GM19328 (cell line): ENCODE measurements around the gene ELP4.

ENCODE experiments used
- ATAC-seq: cut with Tn5 transposase; IDR thresholded peaks from one replicate; pipeline ENCODE4 v1.9.1; 2021; ENCODE audit warnings: mild to moderate bottlenecking, moderate library complexity; ENCODE audit not compliant: unreplicated experiment

ELP4 gene

GRCh38 chr11:31798057-31798553 is 288.5 kb downstream of the ELP4 start:
- no peak for ATAC-seq

GRCh38 chr11:31798554-31799434 is 289.2 kb downstream of the ELP4 start:
- no peak for ATAC-seq

- no peak for ATAC-seq
These were observed 290.1 kb downstream of the ELP4 start for GRCh38 chr11:31799435-31800397.

- no peak for ATAC-seq
These were observed 291.1 kb downstream of the ELP4 start for GRCh38 chr11:31800398-31801265.

- no peak for ATAC-seq
These were observed 291.7 kb downstream of the ELP4 start for GRCh38 chr11:31801298-31801702.

GRCh38 chr11:31802000-31802551 is 292.5 kb downstream of the ELP4 start:
- ATAC-seq = no peak

- no peak for ATAC-seq
These were observed 293.0 kb downstream of the ELP4 start for GRCh38 chr11:31802609-31802989.

DNA sequence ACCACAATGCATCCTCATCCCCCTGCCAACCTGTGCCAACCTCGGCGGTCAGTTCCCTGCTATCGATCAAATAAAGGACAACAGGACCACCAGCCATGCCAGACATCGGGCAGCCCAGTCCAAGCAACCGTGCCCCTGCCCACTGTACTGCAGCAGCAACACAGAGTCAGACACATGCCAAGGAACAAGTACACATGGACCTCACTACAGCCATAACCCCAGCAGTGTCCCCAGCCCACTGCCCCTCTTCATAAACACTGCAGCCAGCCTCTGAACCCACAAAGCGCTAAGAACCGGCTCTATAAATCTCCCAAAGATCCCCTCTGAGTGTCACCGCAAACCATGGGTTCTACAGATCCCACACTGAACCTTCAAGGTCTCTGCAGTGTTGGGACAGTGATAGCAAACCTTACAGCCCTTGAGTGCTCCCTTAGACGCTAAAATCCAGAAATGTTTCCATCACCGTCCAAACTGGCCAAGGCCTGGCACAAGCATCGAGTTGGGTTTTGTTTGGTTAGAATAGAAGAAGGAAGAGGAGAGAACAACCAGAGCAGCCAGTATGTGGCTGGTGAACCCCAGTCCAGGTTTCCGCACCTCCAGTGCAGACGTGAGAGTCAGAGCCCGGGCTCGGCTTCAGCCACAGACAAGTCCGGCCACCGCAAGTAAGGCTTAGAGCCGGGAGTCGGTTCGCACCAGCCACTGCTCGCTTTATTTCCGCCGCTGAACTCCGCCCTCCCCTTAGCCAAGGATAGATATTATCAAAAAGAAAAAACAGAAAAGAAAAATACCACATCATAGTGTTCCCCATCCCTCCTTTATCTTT is 293.6 kb downstream of the ELP4 start:
- ATAC-seq = no peak

- ATAC-seq = no peak
These were observed 294.3 kb downstream of the ELP4 start for GRCh38 chr11:31803813-31804311.

DNA sequence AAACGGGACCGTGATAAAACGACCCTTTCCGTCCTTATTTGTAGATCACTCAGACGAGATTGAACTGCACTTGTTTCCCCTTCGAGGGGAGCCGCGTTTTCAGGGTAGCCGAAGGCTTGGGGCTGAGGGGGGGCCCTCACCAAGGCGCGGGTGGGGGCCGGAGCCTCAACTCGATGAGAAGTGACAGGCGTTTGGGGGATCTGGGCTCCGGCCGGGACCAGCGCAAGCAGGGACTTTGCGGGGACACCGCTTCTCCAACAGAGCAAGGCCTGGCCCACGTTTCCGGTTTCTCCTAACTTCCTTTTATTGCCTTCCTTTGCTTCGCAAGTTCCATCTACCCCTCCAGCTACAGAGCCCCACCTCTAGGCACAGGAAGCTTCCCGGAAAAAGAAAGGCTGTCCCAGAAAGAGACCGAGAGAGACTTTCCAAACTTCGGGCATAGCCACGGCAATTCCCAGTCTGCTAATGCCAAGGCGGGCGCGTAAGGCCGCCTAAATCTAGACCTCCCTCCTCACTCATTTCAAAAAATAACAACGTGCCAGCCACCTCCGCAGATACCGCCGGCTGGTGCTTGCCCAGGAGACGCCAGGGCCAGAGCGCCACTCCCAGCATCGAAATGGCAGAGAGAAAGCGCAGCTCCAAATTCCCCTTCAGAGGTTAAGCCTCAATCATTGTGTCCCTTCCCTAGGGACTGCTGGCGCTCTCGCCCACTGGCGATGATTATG is 294.9 kb downstream of the ELP4 start:
- no peak for ATAC-seq

DNA sequence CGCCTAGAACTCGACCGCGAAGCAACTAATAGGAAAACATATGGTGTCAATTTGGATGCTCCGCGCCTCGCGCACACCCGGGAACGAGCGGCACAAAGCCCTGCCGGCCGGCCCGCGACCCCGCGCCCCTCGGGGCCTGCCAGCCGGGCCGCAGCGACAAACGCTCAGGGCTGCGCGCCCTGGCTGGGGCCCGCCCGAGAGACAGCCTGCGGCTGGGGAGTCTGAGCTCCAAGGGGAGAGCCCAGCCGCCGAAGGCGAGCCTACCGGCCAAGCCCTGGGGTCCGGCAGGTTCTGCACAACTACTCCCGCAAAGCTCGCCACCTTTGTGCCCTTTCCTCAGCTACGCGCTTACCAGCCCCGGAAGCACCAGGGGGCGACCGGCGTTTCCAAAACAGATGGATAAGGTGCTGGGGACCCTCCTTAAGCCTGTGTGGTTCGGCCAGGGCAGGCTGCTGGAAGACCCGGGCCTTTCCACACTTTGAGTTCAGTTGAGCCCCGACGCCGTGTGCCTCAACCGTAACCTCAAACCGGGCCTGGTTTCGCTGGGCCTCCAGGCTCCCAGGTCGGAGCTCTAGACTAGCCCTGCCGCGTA is 295.6 kb downstream of the ELP4 start:
- no peak for ATAC-seq

- ATAC-seq = no peak
These were observed 296.1 kb downstream of the ELP4 start for GRCh38 chr11:31805629-31806185.

- no peak for ATAC-seq
These were observed 296.8 kb downstream of the ELP4 start for GRCh38 chr11:31806186-31806927.

DNA sequence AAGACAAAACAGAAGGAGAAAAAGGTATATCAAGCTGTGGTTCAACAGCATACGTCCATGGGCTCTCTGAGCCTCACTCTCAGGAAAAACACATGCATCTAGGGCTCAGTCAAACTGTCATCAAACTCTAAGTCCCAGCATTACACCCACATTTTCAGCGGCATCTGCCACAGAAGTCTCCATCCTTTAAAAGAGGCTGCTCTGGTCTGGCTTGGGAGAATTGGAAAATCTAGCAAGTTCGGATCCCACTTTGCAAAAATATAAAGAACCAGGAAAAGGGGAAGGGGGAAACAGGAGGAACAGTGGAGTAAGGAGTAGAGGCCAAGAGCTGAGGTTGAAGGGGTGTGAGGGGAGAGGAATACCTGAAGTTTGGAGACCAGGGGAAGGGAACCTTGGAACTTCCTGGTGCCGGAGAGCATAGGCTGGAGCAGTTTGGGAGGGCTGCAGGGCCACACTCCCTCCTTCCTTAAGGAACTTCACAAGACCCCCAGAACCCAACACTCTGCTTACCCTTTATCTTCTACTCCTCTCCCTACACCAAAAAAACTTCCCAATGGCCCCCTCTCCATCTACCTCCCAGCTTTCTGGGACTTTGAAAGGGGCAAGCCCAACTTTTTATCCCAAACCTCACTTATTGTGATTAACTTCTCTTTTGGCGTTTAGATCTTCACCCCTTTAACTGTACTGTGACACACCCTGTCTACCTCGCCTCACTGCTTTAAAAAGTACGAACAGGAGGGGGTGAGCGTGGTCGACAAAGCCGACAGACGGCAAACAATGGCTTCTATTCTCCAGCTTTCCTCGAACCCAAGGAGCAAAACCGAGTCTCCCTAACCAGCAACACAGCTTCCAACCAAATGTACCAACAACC is 297.6 kb downstream of the ELP4 start:
- no peak for ATAC-seq

DNA sequence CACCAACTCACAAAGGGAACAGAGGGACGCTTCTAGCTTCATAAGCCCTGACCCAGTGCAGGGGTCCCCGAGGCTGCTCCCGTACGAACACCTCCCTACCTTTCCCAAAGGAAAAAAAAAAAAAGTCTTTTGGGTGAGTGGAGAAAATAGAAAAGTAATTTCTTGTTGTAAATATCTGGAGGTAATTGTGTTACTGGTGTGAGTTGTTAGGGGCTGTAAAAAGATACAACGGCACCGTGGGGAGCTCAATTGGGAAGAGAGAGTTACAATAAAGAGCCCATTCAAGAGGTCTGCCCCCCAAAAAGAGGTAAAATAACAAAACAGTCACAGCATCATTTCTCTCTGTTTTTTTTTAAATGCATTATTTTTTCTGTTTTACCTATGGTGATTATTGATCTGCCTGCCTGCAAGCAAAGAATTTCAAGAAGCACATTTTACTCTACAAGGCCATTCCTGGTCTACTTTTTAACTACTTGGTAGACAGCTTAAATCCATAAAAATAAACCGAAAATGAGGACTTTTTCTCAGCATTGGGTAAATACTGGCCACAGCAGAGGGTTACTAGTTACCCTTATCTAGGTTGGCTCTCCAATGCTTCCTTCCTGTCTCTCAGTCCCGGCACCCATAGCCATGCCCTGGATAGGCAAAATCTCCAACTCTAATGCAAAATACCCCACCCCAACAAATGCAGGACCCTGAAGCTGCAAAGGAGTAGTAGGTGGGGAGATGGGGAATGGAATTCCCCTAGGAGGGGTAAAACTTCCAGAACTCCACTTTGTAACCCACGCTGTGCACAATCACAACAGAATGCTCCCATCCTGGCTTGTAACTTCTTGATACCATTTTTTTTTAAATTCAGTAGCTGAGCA is 298.5 kb downstream of the ELP4 start:
- ATAC-seq = no peak
